Subcutaneous adipose tissue (tissue), 4 donors: Measurements from ENCODE around the gene LSMEM2. TPM values are rescaled to one million over a fixed set of nuclear protein-coding genes. Genes with fewer than 3 reads are reported as not detected.

Experiments
- CTCF ChIP-seq: fragments of 450-650 bp; IDR thresholded peaks from one replicate; pipeline ENCODE4 v1.5.1; 2016; ENCODE audit warnings: low read depth, mild to moderate bottlenecking, control low read depth, antibody characterized with exemption, moderate library complexity
- total RNA-seq, 4 donors: library from RNA; depleted of rRNA; stranded (reverse); fragments of >200 nt; gene quantifications; one replicate each; pipeline ENCODE4 v1.1.0, GENCODE V29; 2016

Gene LSMEM2
- total RNA-seq, 4 donors from 2014 or later, result not detected

GRCh38 chr3:50266836-50267235 is 12.1 kb upstream of the LSMEM2 start:
- TF ChIP-seq CTCF, result no peak

GRCh38 chr3:50267280-50267913 is 11.5 kb upstream of the LSMEM2 start:
- TF ChIP-seq CTCF, result no peak

DNA sequence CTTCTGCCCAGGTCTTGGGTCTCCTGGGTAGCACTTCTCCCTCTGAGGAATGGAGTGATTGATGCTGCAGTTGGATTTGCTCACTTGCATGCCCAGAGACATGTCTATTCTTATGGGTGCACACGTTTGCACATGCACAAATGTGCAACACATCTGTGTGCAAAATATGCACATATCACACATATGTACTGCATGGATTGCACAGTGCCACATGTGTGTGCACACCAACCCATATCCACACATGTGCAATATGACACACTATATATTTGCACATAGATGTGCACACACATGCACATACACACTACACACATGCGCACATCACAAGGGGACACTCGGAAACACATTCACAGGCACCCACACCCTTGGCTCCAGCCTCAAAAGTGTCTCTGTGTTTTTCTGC is 10.6 kb upstream of the LSMEM2 start:
- TF ChIP-seq CTCF, result no peak

DNA sequence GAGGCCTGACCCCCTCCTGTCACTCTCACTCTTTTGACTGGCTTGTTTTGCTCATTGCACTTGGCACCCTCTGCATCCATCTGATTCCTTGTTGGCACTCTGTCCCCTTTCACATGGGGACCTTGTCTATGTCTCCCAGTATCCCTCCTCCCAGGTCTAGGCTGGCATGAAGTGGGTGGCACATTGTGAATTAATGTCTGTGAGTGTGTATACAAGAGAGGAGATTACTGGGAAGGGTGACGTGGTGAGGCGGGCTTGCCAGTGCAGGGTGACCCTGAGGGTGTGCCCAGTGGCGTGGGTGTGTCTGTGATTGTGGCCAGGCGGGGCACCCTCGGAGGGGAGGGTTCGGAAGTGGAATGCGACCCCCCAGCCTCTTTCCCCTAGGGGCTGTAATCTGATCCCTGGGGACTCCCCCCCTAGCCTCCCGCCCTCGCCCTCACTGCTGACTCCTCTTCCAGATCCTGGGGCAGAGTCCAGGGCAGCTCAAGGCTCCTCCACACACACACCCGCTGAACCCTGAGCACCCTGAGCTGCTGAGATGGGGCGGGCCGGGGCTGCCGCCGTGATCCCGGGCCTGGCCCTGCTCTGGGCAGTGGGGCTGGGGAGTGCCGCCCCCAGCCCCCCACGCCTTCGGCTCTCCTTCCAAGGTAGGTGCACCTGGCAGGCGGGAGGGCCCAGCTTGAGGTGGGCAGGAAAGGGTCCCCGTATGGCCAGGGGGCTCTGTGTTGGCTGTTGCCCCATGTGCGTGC is 10.0 kb upstream of the LSMEM2 start, which contains the start of gene SEMA3B:
Gene SEMA3B, plus strand, starts transcription at position 445 of the 749 bp plus-strand sequence. Its CDS starts 94 bp downstream, at position 539.
- no peak for TF ChIP-seq CTCF

GRCh38 chr3:50269460-50269859 is 9.4 kb upstream of the LSMEM2 start:
- TF ChIP-seq CTCF, result no peak

GRCh38 chr3:50269977-50270413 is 8.9 kb upstream of the LSMEM2 start:
- no peak for TF ChIP-seq CTCF

- TF ChIP-seq CTCF, result no peak
These were observed 8.3 kb upstream of the LSMEM2 start for GRCh38 chr3:50270422-50271224.
